H9 (cell line): Measurements from ENCODE around the gene TAF1C. TPM values are rescaled to one million over a fixed set of nuclear protein-coding genes. Genes with fewer than 3 reads are reported as not detected.

Experiments
- DNase-seq: peaks from one replicate; pipeline ENCODE4 v3.0.0-alpha.2; 2017
- H2AFZ ChIP-seq: one replicate; pipeline ENCODE4 v1.6.1; 2013; ENCODE audit warnings: mild to moderate bottlenecking, low read length, control low read depth, moderate library complexity
- H2AK5ac ChIP-seq: 2 replicates; pipeline ENCODE4 v1.6.1; 2013; ENCODE audit warnings: low read length, control low read depth, mixed read lengths; ENCODE audit not compliant: insufficient read length
- H2BK120ac ChIP-seq: one replicate; pipeline ENCODE4 v1.6.1; 2013; ENCODE audit warnings: low read depth, mild to moderate bottlenecking, low read length, control low read depth, inconsistent platforms; ENCODE audit not compliant: poor library complexity, severe bottlenecking
- H2BK12ac ChIP-seq: 2 replicates; pipeline ENCODE4 v1.6.1; 2013; ENCODE audit warnings: low read length, control low read depth, mixed read lengths, low read depth; ENCODE audit not compliant: insufficient read length
- H2BK15ac ChIP-seq: 2 replicates; pipeline ENCODE4 v1.6.1; 2013; ENCODE audit warnings: low read depth, low read length, control low read depth
- H2BK20ac ChIP-seq: one replicate; pipeline ENCODE4 v1.6.1; 2013; ENCODE audit warnings: low read depth, mild to moderate bottlenecking, low read length, control low read depth, inconsistent platforms; ENCODE audit not compliant: poor library complexity, severe bottlenecking
- H2BK5ac ChIP-seq: 2 replicates; pipeline ENCODE4 v1.6.1; 2013; ENCODE audit warnings: low read length, control low read depth, mixed read lengths; ENCODE audit not compliant: insufficient read length
- H3K14ac ChIP-seq: 2 replicates; pipeline ENCODE4 v1.6.1; 2013; ENCODE audit warnings: low read length, control low read depth; ENCODE audit not compliant: insufficient read depth
- H3K18ac ChIP-seq: 2 replicates; pipeline ENCODE4 v1.6.1; 2013; ENCODE audit warnings: low read depth, mild to moderate bottlenecking, mixed read lengths, low read length, control low read depth; ENCODE audit not compliant: insufficient read length
- H3K23ac ChIP-seq: 2 replicates; pipeline ENCODE4 v1.6.1; 2013; ENCODE audit warnings: low read length, control low read depth, mixed read lengths, low read depth; ENCODE audit not compliant: insufficient read length
- H3K23me2 ChIP-seq: 2 replicates; pipeline ENCODE4 v1.6.1; 2013; ENCODE audit warnings: low read depth, mild to moderate bottlenecking, mixed read lengths, low read length, control low read depth; ENCODE audit not compliant: insufficient read length, poor library complexity, severe bottlenecking
- H3K27ac ChIP-seq: 2 replicates; pipeline ENCODE4 v1.5.1; 2013; ENCODE audit warnings: low read length, control low read depth, mixed read lengths, low read depth; ENCODE audit not compliant: insufficient read length
- H3K27me3 ChIP-seq: 2 replicates; pipeline ENCODE4 v1.6.1; 2013; ENCODE audit warnings: low read length, control low read depth, inconsistent platforms; ENCODE audit not compliant: insufficient read depth
- H3K4ac ChIP-seq: 2 replicates; pipeline ENCODE4 v1.6.1; 2013; ENCODE audit warnings: low read depth, mild to moderate bottlenecking, control low read depth, inconsistent platforms, low read length, moderate library complexity
- H3K4me1 ChIP-seq: 2 replicates; pipeline ENCODE4 v1.6.1; 2013; ENCODE audit warnings: low read length, control low read depth, inconsistent platforms; ENCODE audit not compliant: insufficient read depth
- H3K4me2 ChIP-seq: 2 replicates; pipeline ENCODE4 v1.6.1; 2013; ENCODE audit warnings: low read length, control low read depth, mixed read lengths; ENCODE audit not compliant: insufficient read length, insufficient read depth
- H3K56ac ChIP-seq: 2 replicates; pipeline ENCODE4 v1.6.1; 2013; ENCODE audit warnings: low read depth, mild to moderate bottlenecking, mixed read lengths, low read length, control low read depth; ENCODE audit not compliant: insufficient read length
- H3K79me1 ChIP-seq: 2 replicates; pipeline ENCODE4 v1.6.1; 2013; ENCODE audit warnings: low read depth, mild to moderate bottlenecking, moderate library complexity, low read length, control low read depth, inconsistent platforms; ENCODE audit not compliant: insufficient read depth, poor library complexity, severe bottlenecking
- H3K79me2 ChIP-seq: 2 replicates; pipeline ENCODE4 v1.6.1; 2013; ENCODE audit warnings: low read length, control low read depth, inconsistent platforms; ENCODE audit not compliant: insufficient read depth
- H3K9ac ChIP-seq: 2 replicates; pipeline ENCODE4 v1.6.1; 2013; ENCODE audit warnings: low read length, control low read depth, mixed read lengths; ENCODE audit not compliant: insufficient read length; ENCODE audit errors: extremely low read depth
- H3K9me3 ChIP-seq: one replicate; pipeline ENCODE4 v1.6.1; 2013; ENCODE audit warnings: low read depth, low read length, inconsistent platforms; ENCODE audit not compliant: control insufficient read depth
- H3T11ph ChIP-seq: one replicate; pipeline ENCODE4 v1.6.1; 2013; ENCODE audit warnings: mild to moderate bottlenecking, low read length, control low read depth, inconsistent platforms
- H4K20me1 ChIP-seq: one replicate; pipeline ENCODE4 v1.6.1; 2013; ENCODE audit not compliant: control insufficient read depth, insufficient read length, insufficient read depth
- H4K5ac ChIP-seq: 2 replicates; pipeline ENCODE4 v1.6.1; 2013; ENCODE audit warnings: low read depth, mild to moderate bottlenecking, mixed read lengths, low read length, control low read depth; ENCODE audit not compliant: insufficient read length
- H4K8ac ChIP-seq: replicated peaks from 2 replicates; pipeline ENCODE4 v1.6.1; 2013; ENCODE audit warnings: low read length, control low read depth, mixed read lengths, low read depth; ENCODE audit not compliant: insufficient read length
- H4K91ac ChIP-seq: 2 replicates; pipeline ENCODE4 v1.6.1; 2013; ENCODE audit warnings: low read depth, mild to moderate bottlenecking, moderate library complexity, mixed read lengths, low read length, control low read depth; ENCODE audit not compliant: insufficient read length
- H3K27ac Mint-ChIP-seq, 3 experiments: 2 replicates in 2 of 3; 3 replicates in 1 of 3; pipeline ENCODE4 v1.8.0; 2020 to 2021; ENCODE audit warnings: mixed read lengths in 3 of 3, mild to moderate bottlenecking in 1 of 3, moderate library complexity in 1 of 3
- H3K27me3 Mint-ChIP-seq: 2 replicates; pipeline ENCODE4 v1.8.0; 2021; ENCODE audit warnings: low read depth, mild to moderate bottlenecking, moderate library complexity, mixed read lengths
- H3K36me3 Mint-ChIP-seq, 3 experiments: 2 replicates in 2 of 3; 3 replicates in 1 of 3; pipeline ENCODE4 v1.8.0; 2020 to 2021; ENCODE audit warnings: low read depth in 3 of 3, mixed read lengths in 3 of 3; ENCODE audit not compliant: insufficient read depth in 1 of 3
- H3K4me1 Mint-ChIP-seq, 2 experiments: 2 replicates each; pipeline ENCODE4 v1.8.0; 2020; ENCODE audit warnings: mixed read lengths in 2 of 2
- H3K4me3 Mint-ChIP-seq, 2 experiments: 2 replicates in 1 of 2; 3 replicates in 1 of 2; pipeline ENCODE4 v1.8.0; 2020 to 2021; ENCODE audit warnings: mild to moderate bottlenecking in 2 of 2, mixed read lengths in 2 of 2, moderate library complexity in 1 of 2
- H3K9me3 Mint-ChIP-seq, 2 experiments: 2 replicates in 1 of 2; 3 replicates in 1 of 2; pipeline ENCODE4 v1.8.0; 2020; ENCODE audit warnings: mild to moderate bottlenecking in 2 of 2, mixed read lengths in 2 of 2, moderate library complexity in 1 of 2
- CTCF ChIP-seq: fragments of 200-600 bp; sonication (generic); conservative IDR thresholded peaks from 3 replicates; pipeline ENCODE4 v1.8.0; 2021; ENCODE audit warnings: antibody characterized with exemption, mild to moderate bottlenecking
- WGBS: extraction: QIAGEN DNeasy Blood & Tissue Kit; methylation state at CpG from one replicate; pipeline ENCODE4 v1.1.7; 2013; ENCODE audit warnings: missing lambda C conversion rate, low lambda C conversion rate, mixed read lengths; ENCODE audit not compliant: insufficient read length; ENCODE audit errors: extremely low coverage; 5-methylcytosine and 5-hydroxymethylcytosine counted together
- total RNA-seq: library from RNA; stranded (reverse); gene quantifications from 2 replicates; pipeline ENCODE4 v1.2.1, GENCODE V29; 2021

TAF1C gene
- total RNA-seq, 1 experiment from 2014 or later: 78.6 TPM

GRCh38 chr16:84156342-84156784 lies 30.5 kb downstream of the TAF1C start:
- no peaks in the 10 kb centered on the region for H3K4me1 ChIP-seq
- H3K4ac ChIP-seq: no peak overlapping the region
- no peak overlapping the region for H3K18ac ChIP-seq
- WGBS: no CpG with 5 or more reads among the region's 5 CpGs
- H4K5ac ChIP-seq: no peak overlapping the region
- H2AFZ ChIP-seq: no peak overlapping the region
- no peak overlapping the region for H3K56ac ChIP-seq
- peaks cover 5% of the 10 kb centered on the region for H3K27me3 Mint-ChIP-seq
- H3K23ac ChIP-seq: no peak overlapping the region
- H4K8ac ChIP-seq: no peak overlapping the region
- H4K20me1 ChIP-seq: no peaks in the 10 kb centered on the region
- no peak overlapping the region for H3K4me2 ChIP-seq
- H2BK120ac ChIP-seq: no peak overlapping the region
- no peak overlapping the region for H2BK5ac ChIP-seq
- no peak overlapping the region for H2BK20ac ChIP-seq
- DNase-seq: no peak
- no peak overlapping the region for H4K91ac ChIP-seq
- H2BK15ac ChIP-seq: no peak overlapping the region
- H3K9me3 Mint-ChIP-seq: no peaks in the 10 kb centered on the region
- H3T11ph ChIP-seq: no peak overlapping the region
- H3K23me2 ChIP-seq: no peaks in the 10 kb centered on the region
- no peaks in the 10 kb centered on the region for H3K27me3 ChIP-seq
- no peak overlapping the region for H3K9ac ChIP-seq
- no peaks in the 10 kb centered on the region for H3K79me1 ChIP-seq
- no peak overlapping the region; a peak in 1 of 7 replicates for H3K27ac Mint-ChIP-seq
- no peaks in the 10 kb centered on the region for H3K79me2 ChIP-seq
- H2AK5ac ChIP-seq: no peak overlapping the region
- H3K4me3 Mint-ChIP-seq: no peak overlapping the region
- no peak overlapping the region for H3K27ac ChIP-seq
- peak; percentile 36; the same call in 2 of the 3 replicates for TF ChIP-seq CTCF
- no peaks in the 10 kb centered on the region for H3K36me3 Mint-ChIP-seq
- H3K14ac ChIP-seq: no peak overlapping the region
- no peak overlapping the region for H2BK12ac ChIP-seq
- peaks cover 0 to 12% of the 10 kb centered on the region in 2 experiments; a peak in 2 of 4 replicates for H3K4me1 Mint-ChIP-seq
- no peaks in the 10 kb centered on the region for H3K9me3 ChIP-seq
